Activated CD4-positive, alpha-beta T cell treated with anti-CD3 and anti-CD28 coated beads for 4 hours (primary cell): ENCODE results near the gene ATP6AP2.
A peak's percentile ranks its signal among the peaks of the same experiment; 100 is the strongest.

Experiments used
- DNase-seq, 2 donors: peaks; one replicate each; pipeline ENCODE4 v3.0.0-alpha.2; 2020

The ATP6AP2 gene

GRCh38 chrX:40646489-40647306 is 65.9 kb downstream of the ATP6AP2 start:
- peak; percentile 18 to 29 for DNase-seq

- DNase-seq: peak; percentile 88 to 98
Observed at GRCh38 chrX:40647307-40648197, 66.8 kb downstream of the ATP6AP2 start, which contains the start of gene CXorf38. CXorf38 (minus strand) TSS chrX:40647561; CDS start chrX:40647520, 41 bp downstream.

GRCh38 chrX:40651620-40652223 is 71.0 kb downstream of the ATP6AP2 start:
- DNase-seq: peak; percentile 65 to 84

GRCh38 chrX:40652664-40653063 is 71.9 kb downstream of the ATP6AP2 start:
- DNase-seq: no peak

GRCh38 chrX:40653535-40653934 is 72.8 kb downstream of the ATP6AP2 start:
- DNase-seq: no peak
